GM23338 (cell line): ENCODE measurements around the gene PTBP2. TPM values are rescaled to one million over a fixed set of nuclear protein-coding genes. Genes with fewer than 3 reads are reported as not detected.

ENCODE experiments used
- ATAC-seq: fragments of 200-7000 bp; cut with Tn5 transposase; 3 replicates; pipeline ENCODE4 v1.9.1; 2020
- DNase-seq: peaks from one replicate; pipeline ENCODE4 v3.0.0-alpha.2; 2015; ENCODE audit warnings: low spot score
- H2AFZ ChIP-seq: fragments of 200-600 bp; sonication (generic); 2 replicates; pipeline ENCODE4 v1.8.0; 2016; ENCODE audit warnings: antibody characterized with exemption, mild to moderate bottlenecking, moderate library complexity
- H3F3A ChIP-seq: fragments of 200-600 bp; sonication (generic); replicated peaks from 2 replicates; pipeline ENCODE4 v1.8.0; 2017; ENCODE audit warnings: antibody characterized with exemption, mixed run types, low read depth
- H3K27ac ChIP-seq: fragments of 200-600 bp; sonication (generic); 2 replicates; pipeline ENCODE4 v1.6.1; 2016; ENCODE audit warnings: low read depth
- H3K27me3 ChIP-seq: fragments of 200-600 bp; sonication (generic); 2 replicates; pipeline ENCODE4 v1.8.0; 2016; ENCODE audit warnings: mild to moderate bottlenecking, mixed run types, moderate library complexity; ENCODE audit not compliant: insufficient read depth
- H3K36me3 ChIP-seq: fragments of 200-600 bp; sonication (generic); 2 replicates; pipeline ENCODE4 v1.8.0; 2016; ENCODE audit warnings: mild to moderate bottlenecking; ENCODE audit not compliant: insufficient read depth
- H3K4me1 ChIP-seq: fragments of 200-600 bp; sonication (generic); 2 replicates; pipeline ENCODE4 v1.8.0; 2016; ENCODE audit warnings: mild to moderate bottlenecking, moderate library complexity; ENCODE audit not compliant: insufficient read depth
- H3K4me2 ChIP-seq: fragments of 200-600 bp; sonication (generic); 2 replicates; pipeline ENCODE4 v1.7.1; 2017; ENCODE audit warnings: mixed run types
- H3K4me3 ChIP-seq: fragments of 200-600 bp; sonication (generic); 2 replicates; pipeline ENCODE4 v1.6.1; 2016; ENCODE audit warnings: mixed run types
- H3K79me2 ChIP-seq: fragments of 200-600 bp; sonication (generic); replicated peaks from 2 replicates; pipeline ENCODE4 v1.8.0; 2017; ENCODE audit warnings: mild to moderate bottlenecking; ENCODE audit not compliant: insufficient read depth
- H3K9me2 ChIP-seq: fragments of 200-600 bp; sonication (generic); 2 replicates; pipeline ENCODE4 v1.8.0; 2017; ENCODE audit not compliant: insufficient read depth
- H4K20me1 ChIP-seq: fragments of 200-600 bp; sonication (generic); replicated peaks from 2 replicates; pipeline ENCODE4 v1.8.0; 2017; ENCODE audit warnings: mild to moderate bottlenecking; ENCODE audit not compliant: insufficient read depth
- H3K27ac Mint-ChIP-seq: 2 replicates; pipeline ENCODE4 v1.8.0; 2020; ENCODE audit warnings: inconsistent platforms, mild to moderate bottlenecking, moderate library complexity, mixed read lengths
- H3K27me3 Mint-ChIP-seq: 3 replicates; pipeline ENCODE4 v1.8.0; 2022; ENCODE audit warnings: low read depth, mild to moderate bottlenecking, moderate library complexity, mixed read lengths, inconsistent platforms; ENCODE audit not compliant: insufficient read depth, poor library complexity
- H3K36me3 Mint-ChIP-seq: 3 replicates; pipeline ENCODE4 v1.8.0; 2021; ENCODE audit warnings: low read depth, mild to moderate bottlenecking, inconsistent platforms, moderate library complexity, mixed read lengths
- H3K4me1 Mint-ChIP-seq: 3 replicates; pipeline ENCODE4 v1.8.0; 2020; ENCODE audit warnings: mild to moderate bottlenecking, inconsistent platforms, mixed read lengths
- H3K4me3 Mint-ChIP-seq: 3 replicates; pipeline ENCODE4 v1.8.0; 2021; ENCODE audit warnings: moderate library complexity, mild to moderate bottlenecking, inconsistent platforms, mixed read lengths
- H3K9me3 Mint-ChIP-seq: 3 replicates; pipeline ENCODE4 v1.8.0; 2020; ENCODE audit warnings: moderate library complexity, mild to moderate bottlenecking, inconsistent platforms, mixed read lengths
- CREB1 ChIP-seq: fragments of 250-450 bp; sonication (Bioruptor Pico); IDR thresholded peaks from 2 replicates; pipeline ENCODE4 v1.5.0; 2020; ENCODE audit warnings: low read depth, mild to moderate bottlenecking, moderate library complexity
- EZH2 ChIP-seq: fragments of 200-600 bp; sonication (generic); IDR thresholded peaks from one replicate; pipeline ENCODE4 v1.8.0; 2017; ENCODE audit warnings: antibody characterized with exemption, mild to moderate bottlenecking, low read depth; ENCODE audit not compliant: unreplicated experiment
- EZH2phosphoT487 ChIP-seq: fragments of 200-600 bp; sonication (generic); IDR thresholded peaks from one replicate; pipeline ENCODE4 v1.8.1; 2018; ENCODE audit warnings: antibody characterized with exemption; ENCODE audit not compliant: unreplicated experiment
- JUNB ChIP-seq: IDR thresholded peaks from one replicate; pipeline ENCODE4 v1.6.1; 2016; ENCODE audit warnings: antibody characterized with exemption; ENCODE audit not compliant: unreplicated experiment
- POLR2AphosphoS5 ChIP-seq: IDR thresholded peaks from 2 replicates; pipeline ENCODE4 v1.6.1; 2016; ENCODE audit warnings: antibody characterized with exemption, low read depth
- STAT1 ChIP-seq: IDR thresholded peaks from one replicate; pipeline ENCODE4 v1.6.1; 2016; ENCODE audit warnings: antibody characterized with exemption; ENCODE audit not compliant: unreplicated experiment
- ZNF114 ChIP-seq: fragments of 250-450 bp; sonication (Bioruptor Pico); IDR thresholded peaks from 2 replicates; pipeline ENCODE4 v1.5.0; 2020; ENCODE audit warnings: mild to moderate bottlenecking, moderate library complexity
- ZNF331 ChIP-seq: fragments of 250-450 bp; sonication (Bioruptor Pico); IDR thresholded peaks from 2 replicates; pipeline ENCODE4 v1.5.0; 2020; ENCODE audit warnings: low read depth, mild to moderate bottlenecking, moderate library complexity
- polyA plus RNA-seq: library from polyadenylated mRNA; unstranded; fragments of >200 nt; fragmentation: Nextera tagmentation; extraction: Ambion mirVana; gene quantifications from 2 replicates; pipeline ENCODE4 v1.2.1, GENCODE V29; 2016
- total RNA-seq: library from RNA; depleted of rRNA; stranded (reverse); fragments of >200 nt; shearing (Covaris generic); gene quantifications from 2 replicates; pipeline ENCODE4 v1.2.3, GENCODE V29; 2014
- TF ChIP-seq, protein P1 (sequence below): IDR thresholded peaks from one replicate; pipeline ENCODE4 v1.6.1; 2018; ENCODE audit warnings: antibody characterized with exemption; ENCODE audit not compliant: unreplicated experiment
- TF ChIP-seq, protein P2 (sequence below), 2 experiments: fragments of 200-600 bp in 1 of 2; sonication (generic) in 1 of 2; conservative IDR thresholded peaks; 2 replicates each; pipeline versions ENCODE4 v1.5.1 to v1.6.1; 2016 to 2017; ENCODE audit warnings: antibody characterized with exemption in 2 of 2, low read depth in 2 of 2, mild to moderate bottlenecking in 2 of 2, moderate library complexity in 1 of 2
- TF ChIP-seq, protein P3 (sequence below): fragments of 250-450 bp; sonication (Bioruptor Pico); IDR thresholded peaks from 2 replicates; pipeline ENCODE4 v1.5.0; 2020; ENCODE audit warnings: mild to moderate bottlenecking, moderate library complexity
- TF ChIP-seq, protein P4 (sequence below): IDR thresholded peaks from 2 replicates; pipeline ENCODE4 v1.6.1; 2016; ENCODE audit warnings: antibody characterized with exemption

The PTBP2 gene
- total and polyA plus RNA-seq, 2 experiments from 2014 or later, result 50.2 to 108 TPM

DNA sequence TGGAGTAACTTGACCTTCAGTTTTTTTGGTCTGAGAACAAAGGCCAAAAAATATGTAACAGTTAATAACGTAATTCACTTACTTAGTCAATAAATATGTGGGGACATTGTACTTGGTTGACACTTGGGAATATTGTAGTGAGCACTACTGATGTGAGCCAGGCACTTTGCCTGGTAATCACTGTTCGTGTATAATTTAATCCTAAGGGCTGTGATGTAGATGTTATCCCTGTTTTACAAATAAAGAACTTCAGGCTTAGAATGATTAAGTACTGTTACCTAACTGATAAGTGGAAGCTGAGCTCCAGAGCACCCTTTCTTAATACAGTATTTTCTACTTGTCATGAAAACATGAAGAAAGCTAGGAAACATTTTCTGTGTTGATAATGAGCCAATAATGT, 28.0 kb downstream of the PTBP2 start (continued):
- TF ChIP-seq, protein P1, sequence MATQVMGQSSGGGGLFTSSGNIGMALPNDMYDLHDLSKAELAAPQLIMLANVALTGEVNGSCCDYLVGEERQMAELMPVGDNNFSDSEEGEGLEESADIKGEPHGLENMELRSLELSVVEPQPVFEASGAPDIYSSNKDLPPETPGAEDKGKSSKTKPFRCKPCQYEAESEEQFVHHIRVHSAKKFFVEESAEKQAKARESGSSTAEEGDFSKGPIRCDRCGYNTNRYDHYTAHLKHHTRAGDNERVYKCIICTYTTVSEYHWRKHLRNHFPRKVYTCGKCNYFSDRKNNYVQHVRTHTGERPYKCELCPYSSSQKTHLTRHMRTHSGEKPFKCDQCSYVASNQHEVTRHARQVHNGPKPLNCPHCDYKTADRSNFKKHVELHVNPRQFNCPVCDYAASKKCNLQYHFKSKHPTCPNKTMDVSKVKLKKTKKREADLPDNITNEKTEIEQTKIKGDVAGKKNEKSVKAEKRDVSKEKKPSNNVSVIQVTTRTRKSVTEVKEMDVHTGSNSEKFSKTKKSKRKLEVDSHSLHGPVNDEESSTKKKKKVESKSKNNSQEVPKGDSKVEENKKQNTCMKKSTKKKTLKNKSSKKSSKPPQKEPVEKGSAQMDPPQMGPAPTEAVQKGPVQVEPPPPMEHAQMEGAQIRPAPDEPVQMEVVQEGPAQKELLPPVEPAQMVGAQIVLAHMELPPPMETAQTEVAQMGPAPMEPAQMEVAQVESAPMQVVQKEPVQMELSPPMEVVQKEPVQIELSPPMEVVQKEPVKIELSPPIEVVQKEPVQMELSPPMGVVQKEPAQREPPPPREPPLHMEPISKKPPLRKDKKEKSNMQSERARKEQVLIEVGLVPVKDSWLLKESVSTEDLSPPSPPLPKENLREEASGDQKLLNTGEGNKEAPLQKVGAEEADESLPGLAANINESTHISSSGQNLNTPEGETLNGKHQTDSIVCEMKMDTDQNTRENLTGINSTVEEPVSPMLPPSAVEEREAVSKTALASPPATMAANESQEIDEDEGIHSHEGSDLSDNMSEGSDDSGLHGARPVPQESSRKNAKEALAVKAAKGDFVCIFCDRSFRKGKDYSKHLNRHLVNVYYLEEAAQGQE, result no peak
- no peak for TF ChIP-seq ZNF114
- TF ChIP-seq, protein P2, sequence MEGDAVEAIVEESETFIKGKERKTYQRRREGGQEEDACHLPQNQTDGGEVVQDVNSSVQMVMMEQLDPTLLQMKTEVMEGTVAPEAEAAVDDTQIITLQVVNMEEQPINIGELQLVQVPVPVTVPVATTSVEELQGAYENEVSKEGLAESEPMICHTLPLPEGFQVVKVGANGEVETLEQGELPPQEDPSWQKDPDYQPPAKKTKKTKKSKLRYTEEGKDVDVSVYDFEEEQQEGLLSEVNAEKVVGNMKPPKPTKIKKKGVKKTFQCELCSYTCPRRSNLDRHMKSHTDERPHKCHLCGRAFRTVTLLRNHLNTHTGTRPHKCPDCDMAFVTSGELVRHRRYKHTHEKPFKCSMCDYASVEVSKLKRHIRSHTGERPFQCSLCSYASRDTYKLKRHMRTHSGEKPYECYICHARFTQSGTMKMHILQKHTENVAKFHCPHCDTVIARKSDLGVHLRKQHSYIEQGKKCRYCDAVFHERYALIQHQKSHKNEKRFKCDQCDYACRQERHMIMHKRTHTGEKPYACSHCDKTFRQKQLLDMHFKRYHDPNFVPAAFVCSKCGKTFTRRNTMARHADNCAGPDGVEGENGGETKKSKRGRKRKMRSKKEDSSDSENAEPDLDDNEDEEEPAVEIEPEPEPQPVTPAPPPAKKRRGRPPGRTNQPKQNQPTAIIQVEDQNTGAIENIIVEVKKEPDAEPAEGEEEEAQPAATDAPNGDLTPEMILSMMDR (conservative IDR thresholded peaks at IDR 0.05; ENCODE audit: low read depth in 2 of 2), result no peak
- no peak for TF ChIP-seq STAT1

DNA sequence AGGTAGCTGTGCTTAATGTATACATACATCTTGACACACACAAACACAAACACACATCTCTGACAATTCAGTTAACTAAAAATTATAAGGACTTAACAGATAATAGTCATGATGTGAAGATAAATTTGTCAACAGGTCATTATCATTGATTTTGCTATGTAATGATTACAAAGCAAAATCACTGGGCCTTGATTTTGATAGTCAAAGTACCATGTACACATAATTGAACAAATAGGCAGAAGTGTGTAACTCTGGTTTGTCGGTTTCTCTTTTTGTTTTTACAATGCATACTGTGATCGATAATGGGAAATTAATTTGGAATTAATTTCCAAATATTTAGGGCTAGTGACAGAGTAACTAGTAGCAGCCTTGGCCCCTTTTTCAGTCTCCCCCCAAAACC, 30.8 kb downstream of the PTBP2 start:
- Mint-ChIP-seq H3K4me1 (peaks cover 20% of the 10 kb centered on the region; the same call in 2 of the 3 replicates), H3K4me3 (no peak overlapping the region), H3K27ac (no peak overlapping the region), H3K9me3 (peaks cover 24% of the 10 kb centered on the region; the same call in 2 of the 3 replicates), H3K27me3 (no peaks in the 10 kb centered on the region), H3K36me3 (peaks cover 72% of the 10 kb centered on the region)
- DNase-seq, result no peak
- Histone ChIP-seq H4K20me1 (peaks cover 19% of the 10 kb centered on the region), H3K4me3 (no peak overlapping the region), H3F3A (no peaks in the 10 kb centered on the region), H3K27ac (no peak overlapping the region), H3K9me2 (no peaks in the 10 kb centered on the region), H3K79me2 (peaks cover 98% of the 10 kb centered on the region), H3K27me3 (no peaks in the 10 kb centered on the region), H3K36me3 (peaks cover 28% of the 10 kb centered on the region), H3K4me1 (peaks cover 15% of the 10 kb centered on the region; the same call in 1 of the 2 replicates), H2AFZ (no peak overlapping the region), H3K4me2 (no peak overlapping the region)
- no peak for ATAC-seq
- no peak for TF ChIP-seq EZH2
- TF ChIP-seq STAT1, result no peak
- TF ChIP-seq CREB1 (CRISPR knock-in tag), result no peak
- no peak for TF ChIP-seq JUNB
- no peak for TF ChIP-seq ZNF114
- TF ChIP-seq ZNF331 (CRISPR knock-in tag), result no peak
- TF ChIP-seq EZH2phosphoT487, result no peak
- TF ChIP-seq, protein P3, sequence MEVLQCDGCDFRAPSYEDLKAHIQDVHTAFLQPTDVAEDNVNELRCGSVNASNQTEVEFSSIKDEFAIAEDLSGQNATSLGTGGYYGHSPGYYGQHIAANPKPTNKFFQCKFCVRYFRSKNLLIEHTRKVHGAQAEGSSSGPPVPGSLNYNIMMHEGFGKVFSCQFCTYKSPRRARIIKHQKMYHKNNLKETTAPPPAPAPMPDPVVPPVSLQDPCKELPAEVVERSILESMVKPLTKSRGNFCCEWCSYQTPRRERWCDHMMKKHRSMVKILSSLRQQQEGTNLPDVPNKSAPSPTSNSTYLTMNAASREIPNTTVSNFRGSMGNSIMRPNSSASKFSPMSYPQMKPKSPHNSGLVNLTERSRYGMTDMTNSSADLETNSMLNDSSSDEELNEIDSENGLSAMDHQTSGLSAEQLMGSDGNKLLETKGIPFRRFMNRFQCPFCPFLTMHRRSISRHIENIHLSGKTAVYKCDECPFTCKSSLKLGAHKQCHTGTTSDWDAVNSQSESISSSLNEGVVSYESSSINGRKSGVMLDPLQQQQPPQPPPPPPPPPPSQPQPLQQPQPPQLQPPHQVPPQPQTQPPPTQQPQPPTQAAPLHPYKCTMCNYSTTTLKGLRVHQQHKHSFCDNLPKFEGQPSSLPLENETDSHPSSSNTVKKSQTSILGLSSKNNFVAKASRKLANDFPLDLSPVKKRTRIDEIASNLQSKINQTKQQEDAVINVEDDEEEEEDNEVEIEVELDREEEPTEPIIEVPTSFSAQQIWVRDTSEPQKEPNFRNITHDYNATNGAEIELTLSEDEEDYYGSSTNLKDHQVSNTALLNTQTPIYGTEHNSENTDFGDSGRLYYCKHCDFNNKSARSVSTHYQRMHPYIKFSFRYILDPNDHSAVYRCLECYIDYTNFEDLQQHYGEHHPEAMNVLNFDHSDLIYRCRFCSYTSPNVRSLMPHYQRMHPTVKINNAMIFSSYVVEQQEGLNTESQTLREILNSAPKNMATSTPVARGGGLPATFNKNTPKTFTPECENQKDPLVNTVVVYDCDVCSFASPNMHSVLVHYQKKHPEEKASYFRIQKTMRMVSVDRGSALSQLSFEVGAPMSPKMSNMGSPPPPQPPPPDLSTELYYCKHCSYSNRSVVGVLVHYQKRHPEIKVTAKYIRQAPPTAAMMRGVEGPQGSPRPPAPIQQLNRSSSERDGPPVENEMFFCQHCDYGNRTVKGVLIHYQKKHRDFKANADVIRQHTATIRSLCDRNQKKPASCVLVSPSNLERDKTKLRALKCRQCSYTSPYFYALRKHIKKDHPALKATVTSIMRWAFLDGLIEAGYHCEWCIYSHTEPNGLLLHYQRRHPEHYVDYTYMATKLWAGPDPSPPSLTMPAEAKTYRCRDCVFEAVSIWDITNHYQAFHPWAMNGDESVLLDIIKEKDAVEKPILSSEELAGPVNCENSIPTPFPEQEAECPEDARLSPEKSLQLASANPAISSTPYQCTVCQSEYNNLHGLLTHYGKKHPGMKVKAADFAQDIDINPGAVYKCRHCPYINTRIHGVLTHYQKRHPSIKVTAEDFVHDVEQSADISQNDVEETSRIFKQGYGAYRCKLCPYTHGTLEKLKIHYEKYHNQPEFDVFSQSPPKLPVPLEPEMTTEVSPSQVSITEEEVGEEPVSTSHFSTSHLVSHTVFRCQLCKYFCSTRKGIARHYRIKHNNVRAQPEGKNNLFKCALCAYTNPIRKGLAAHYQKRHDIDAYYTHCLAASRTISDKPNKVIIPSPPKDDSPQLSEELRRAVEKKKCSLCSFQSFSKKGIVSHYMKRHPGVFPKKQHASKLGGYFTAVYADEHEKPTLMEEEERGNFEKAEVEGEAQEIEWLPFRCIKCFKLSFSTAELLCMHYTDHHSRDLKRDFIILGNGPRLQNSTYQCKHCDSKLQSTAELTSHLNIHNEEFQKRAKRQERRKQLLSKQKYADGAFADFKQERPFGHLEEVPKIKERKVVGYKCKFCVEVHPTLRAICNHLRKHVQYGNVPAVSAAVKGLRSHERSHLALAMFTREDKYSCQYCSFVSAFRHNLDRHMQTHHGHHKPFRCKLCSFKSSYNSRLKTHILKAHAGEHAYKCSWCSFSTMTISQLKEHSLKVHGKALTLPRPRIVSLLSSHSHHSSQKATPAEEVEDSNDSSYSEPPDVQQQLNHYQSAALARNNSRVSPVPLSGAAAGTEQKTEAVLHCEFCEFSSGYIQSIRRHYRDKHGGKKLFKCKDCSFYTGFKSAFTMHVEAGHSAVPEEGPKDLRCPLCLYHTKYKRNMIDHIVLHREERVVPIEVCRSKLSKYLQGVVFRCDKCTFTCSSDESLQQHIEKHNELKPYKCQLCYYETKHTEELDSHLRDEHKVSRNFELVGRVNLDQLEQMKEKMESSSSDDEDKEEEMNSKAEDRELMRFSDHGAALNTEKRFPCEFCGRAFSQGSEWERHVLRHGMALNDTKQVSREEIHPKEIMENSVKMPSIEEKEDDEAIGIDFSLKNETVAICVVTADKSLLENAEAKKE (CRISPR knock-in tag), result no peak
- TF ChIP-seq POLR2AphosphoS5, result no peak
- TF ChIP-seq, protein P4, sequence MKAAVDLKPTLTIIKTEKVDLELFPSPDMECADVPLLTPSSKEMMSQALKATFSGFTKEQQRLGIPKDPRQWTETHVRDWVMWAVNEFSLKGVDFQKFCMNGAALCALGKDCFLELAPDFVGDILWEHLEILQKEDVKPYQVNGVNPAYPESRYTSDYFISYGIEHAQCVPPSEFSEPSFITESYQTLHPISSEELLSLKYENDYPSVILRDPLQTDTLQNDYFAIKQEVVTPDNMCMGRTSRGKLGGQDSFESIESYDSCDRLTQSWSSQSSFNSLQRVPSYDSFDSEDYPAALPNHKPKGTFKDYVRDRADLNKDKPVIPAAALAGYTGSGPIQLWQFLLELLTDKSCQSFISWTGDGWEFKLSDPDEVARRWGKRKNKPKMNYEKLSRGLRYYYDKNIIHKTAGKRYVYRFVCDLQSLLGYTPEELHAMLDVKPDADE, result no peak
